K562 (cell line): Measurements from ENCODE around the gene RNF4. TPM values are rescaled to one million over a fixed set of nuclear protein-coding genes. Genes with fewer than 3 reads are reported as not detected.

Source experiments
- ATAC-seq: fragments of 200-7000 bp; cut with Tn5 transposase; 3 replicates; pipeline ENCODE4 v1.9.1; 2020; ENCODE audit warnings: moderate library complexity
- BruUV-seq: library from RNA; stranded (reverse); fragments of 400-500 nt; replicated peaks from 2 replicates; lab custom pipeline; 2021; lab: Mats Ljungman, UMichigan
- CTCF ChIA-PET: fragments of 300-600 bp; formaldehyde crosslinking; extraction: SDS; loops from one replicate; lab custom pipeline; 2021; ENCODE audit warnings: low intra/inter-chr PET ratio; lab: Yijun Ruan, JAX
- POLR2A ChIA-PET: fragments of 300-600, 350-650 bp; sonication (Branson Sonifier 250); formaldehyde crosslinking; extraction: SDS; loops from one replicate; lab custom pipeline; 2021; ENCODE audit warnings: antibody characterized with exemption, inconsistent platforms; lab: Yijun Ruan, JAX
- DNase-seq, 4 experiments: peaks; one replicate each; pipeline versions ENCODE4 v3.0.0 to v3.0.0-alpha.2; 2011 to 2018; ENCODE audit warnings: low spot score in 3 of 4, mixed read lengths in 3 of 4; ENCODE audit errors: extremely low read depth in 1 of 4
- FAIRE-seq: peaks from 2 replicates; lab custom pipeline; 2011; peaks lifted over from hg19 to GRCh38; lab: Jason Lieb, UNC
- H2AFZ ChIP-seq: 2 replicates; pipeline ENCODE4 v1.6.0; 2011; ENCODE audit warnings: low read depth, low read length, control low read depth, inconsistent platforms
- H3K27ac ChIP-seq: fragments of 200-600 bp; 3 replicates; pipeline ENCODE4 v1.8.0; 2011; ENCODE audit warnings: low read depth, mild to moderate bottlenecking, control low read depth, inconsistent platforms, low read length, moderate library complexity, mixed read lengths; ENCODE audit errors: extremely low read depth
- H3K27me3 ChIP-seq, 2 experiments: fragments of 300-600 bp in 1 of 2; 2 replicates in 1 of 2; 3 replicates in 1 of 2; pipeline versions ENCODE4 v1.6.0 to v1.8.0; 2011; ENCODE audit warnings: inconsistent platforms in 2 of 2, low read length in 2 of 2, mild to moderate bottlenecking in 1 of 2, mixed read lengths in 1 of 2, moderate library complexity in 1 of 2; ENCODE audit not compliant: control insufficient read depth in 2 of 2, insufficient read depth in 2 of 2
- H3K36me3 ChIP-seq: fragments of 300-600 bp; 3 replicates; pipeline ENCODE4 v1.8.0; 2011; ENCODE audit warnings: mild to moderate bottlenecking, low read length, inconsistent platforms; ENCODE audit not compliant: control insufficient read depth, insufficient read depth
- H3K4me1 ChIP-seq, 2 experiments: fragments of 200-600 bp in 1 of 2; replicated peaks in 1 of 2; 2 replicates in 1 of 2; 3 replicates in 1 of 2; pipeline versions ENCODE4 v1.5.1 to v1.8.0; 2011; ENCODE audit warnings: inconsistent platforms in 2 of 2, low read length in 2 of 2, mild to moderate bottlenecking in 1 of 2, mixed read lengths in 1 of 2, moderate library complexity in 1 of 2; ENCODE audit not compliant: control insufficient read depth in 2 of 2, insufficient read depth in 2 of 2
- H3K4me2 ChIP-seq: 2 replicates; pipeline ENCODE4 v1.6.1; 2011; ENCODE audit warnings: low read length, control low read depth, inconsistent platforms, mixed read lengths; ENCODE audit not compliant: insufficient read depth
- H3K4me3 ChIP-seq: fragments of 200-600 bp; sonication (generic), shearing (Covaris generic); 2 replicates; pipeline ENCODE4 v1.5.1; 2016; ENCODE audit warnings: control low read depth, inconsistent platforms
- H3K79me2 ChIP-seq: fragments of 200-600 bp; 3 replicates; pipeline ENCODE4 v1.8.0; 2011; ENCODE audit warnings: low read length, inconsistent platforms; ENCODE audit not compliant: control insufficient read depth, insufficient read depth
- H3K9ac ChIP-seq, 2 experiments: 2 replicates each; pipeline versions ENCODE4 v1.6.0 to v1.6.1; 2011; ENCODE audit warnings: low read depth in 2 of 2, low read length in 2 of 2, control low read depth in 1 of 2, inconsistent platforms in 1 of 2, mild to moderate bottlenecking in 1 of 2, mixed read lengths in 1 of 2; ENCODE audit not compliant: insufficient read depth in 1 of 2
- H3K9me1 ChIP-seq: one replicate; pipeline ENCODE4 v1.6.0; 2011; ENCODE audit warnings: inconsistent platforms, mild to moderate bottlenecking, low read length, moderate library complexity; ENCODE audit not compliant: control insufficient read depth, insufficient read depth
- H3K9me3 ChIP-seq: replicated peaks from 2 replicates; pipeline ENCODE4 v1.5.1; 2011; ENCODE audit warnings: low read depth, low read length, inconsistent platforms; ENCODE audit not compliant: control insufficient read depth, insufficient read depth
- H4K20me1 ChIP-seq: replicated peaks from 2 replicates; pipeline ENCODE4 v1.6.1; 2011; ENCODE audit warnings: low read length, inconsistent platforms, mixed read lengths; ENCODE audit not compliant: control insufficient read depth, insufficient read depth
- ARID3B ChIP-seq: fragments of 250-450 bp; sonication (Bioruptor Pico); IDR thresholded peaks from 2 replicates; pipeline ENCODE4 v1.4.0; 2020; ENCODE audit warnings: borderline replicate concordance
- CBX3 ChIP-seq, 2 experiments: IDR thresholded peaks; 1 replicate in 1 of 2; 2 replicates in 1 of 2; pipeline ENCODE4 v1.6.1; 2012; ENCODE audit warnings: inconsistent platforms in 2 of 2, low read length in 2 of 2, borderline replicate concordance in 1 of 2, control low read depth in 1 of 2
- HDAC1 ChIP-seq, 2 experiments: fragments of 450-650 bp; IDR thresholded peaks; 2 replicates each; pipeline ENCODE4 v1.6.1; 2016 to 2017; ENCODE audit warnings: inconsistent platforms in 1 of 2, mild to moderate bottlenecking in 1 of 2, moderate library complexity in 1 of 2
- HNRNPK ChIP-seq: fragments of 200-400 bp; formaldehyde crosslinking; IDR thresholded peaks from one replicate; pipeline ENCODE4 v1.6.1; 2018; ENCODE audit warnings: mild to moderate bottlenecking, low read depth, low read length; ENCODE audit not compliant: poor library complexity, severe bottlenecking
- RFX1 ChIP-seq: fragments of 450-650 bp; IDR thresholded peaks from 2 replicates; pipeline ENCODE4 v1.6.1; 2016; ENCODE audit warnings: mild to moderate bottlenecking, moderate library complexity
- STAT6 ChIP-seq: sonication (generic); formaldehyde crosslinking; IDR thresholded peaks from 2 replicates; pipeline ENCODE4 v1.8.1; 2023; ENCODE audit warnings: mild to moderate bottlenecking, missing genetic modification reagents
- TCF3 ChIP-seq: sonication (generic); formaldehyde crosslinking; IDR thresholded peaks from 2 replicates; pipeline ENCODE4 v1.4.0; 2020; ENCODE audit warnings: mild to moderate bottlenecking, missing genetic modification reagents
- ZFX ChIP-seq: sonication (generic); formaldehyde crosslinking; IDR thresholded peaks from 2 replicates; pipeline ENCODE4 v1.8.0; 2022; ENCODE audit warnings: mild to moderate bottlenecking, missing genetic modification reagents, moderate library complexity
- WGBS: fragments of 100-300 bp; shearing (Covaris generic); methylation state at CpG from one replicate; pipeline ENCODE4 v1.1.6; 2016; ENCODE audit warnings: low coverage, mixed read lengths; ENCODE audit not compliant: insufficient coverage; ENCODE audit errors: missing lambda C conversion rate; 5-methylcytosine and 5-hydroxymethylcytosine counted together
- in situ Hi-C: fragments of 300-500 bp; cut with MboI; formaldehyde crosslinking; loops from 4 replicates; pipeline ENCODE4 v1.15.0; 2018; ENCODE audit warnings: inconsistent platforms, mixed read lengths
- intact Hi-C: fragments of 100-400 bp; cut with micrococcal nuclease; formaldehyde crosslinking; loops from 2 replicates; pipeline ENCODE4 v1.14.2; 2022
- polyA plus RNA-seq, 8 experiments: library from polyadenylated mRNA; depleted of rRNA in 4 of 8; stranded (reverse) in 5 of 8; unstranded in 3 of 8; fragments of >200 nt; fragmentation: Nextera tagmentation in 2 of 8; fragmentation: Illumina TruSeq in 1 of 8; extraction: Ambion mirVana in 2 of 8; extraction: Trizol in 1 of 8; gene quantifications; 2 replicates each; pipeline versions ENCODE4 v1.2.1 to v1.2.3, GENCODE V29; 2011 to 2014; ENCODE audit warnings: inconsistent platforms in 1 of 8, missing spikeins in 1 of 8
- total RNA-seq, 7 experiments: library from RNA; depleted of rRNA in 6 of 7; stranded (reverse); fragments of >200 nt in 6 of 7; fragmentation: Illumina TruSeq in 2 of 7; extraction: Trizol in 2 of 7; gene quantifications; 2 replicates each; pipeline versions ENCODE4 v1.2.1 to v1.2.3, GENCODE V29; 2011 to 2021; ENCODE audit warnings: low replicate concordance in 1 of 7

RNF4 gene
- total and polyA plus RNA-seq, 9 of the 15 experiments (the other 6 are each of a cell fraction or from before 2014, with no cell fraction given) = 19.2 to 59.3 (median 44.8) TPM

GRCh38 chr4:2419814-2420213, 49.1 kb upstream of the RNF4 start (continued):
- 0 out of 4 replicates have a peak, but pooled peaks of 1 of the 2 experiments have one; percentile 15 for TF ChIP-seq HDAC1 (IDR thresholded peaks at IDR 0.05)
- no peak for TF ChIP-seq ARID3B (CRISPR knock-in tag)

GRCh38 chr4:2421928-2422327, 47.0 kb upstream of the RNF4 start:
- peaks cover 15% of the 10 kb centered on the region for H3K79me2 ChIP-seq
- intact Hi-C loops (loop anchor here (2.0 kb wide), 1 partner anchor 57 kb away; no protein-coding TSS in a partner anchor), in situ Hi-C loops (no loop called here)
- H3K9me1 ChIP-seq = no peaks in the 10 kb centered on the region
- DNase-seq = no peak
- peaks cover 13 to 57% of the 10 kb centered on the region in 2 experiments for H3K4me1 ChIP-seq
- H2AFZ ChIP-seq = no peak overlapping the region
- TF ChIP-seq STAT6 (CRISPR knock-in tag) = no peak
- no peak for TF ChIP-seq HNRNPK
- TF ChIP-seq TCF3 (CRISPR knock-in tag) = no peak
- TF ChIP-seq ZFX = no peak
- TF ChIP-seq RFX1 = no peak
- TF ChIP-seq CBX3 (IDR thresholded peaks at IDR 0.05; ENCODE audit: borderline replicate concordance in 1 of 2, low read length in 2 of 2) = no peak
- BruUV-seq = no TSS peak
- CTCF ChIA-PET = no interaction called here
- WGBS = 33% methylated on average over 6 of the region's 6 CpGs
- POLR2A ChIA-PET = interaction anchor here (0.6 to 0.7 kb wide), 2 partner anchors 11 to 15 kb away, joined by 3 to 4 read pairs; no protein-coding TSS in a partner anchor
- no peaks in the 10 kb centered on the region; a peak in 1 of 5 replicates for H3K27me3 ChIP-seq
- H3K27ac ChIP-seq = no peak overlapping the region
- no peaks in the 10 kb centered on the region for H3K36me3 ChIP-seq
- no peak overlapping the region for H3K9ac ChIP-seq
- H3K4me2 ChIP-seq = no peak overlapping the region
- H3K4me3 ChIP-seq = no peak overlapping the region
- FAIRE-seq = no peak
- ATAC-seq = no peak
- no peaks in the 10 kb centered on the region for H4K20me1 ChIP-seq
- no peaks in the 10 kb centered on the region for H3K9me3 ChIP-seq
